Measurements from ENCODE around the gene ARL5C.
"Not testable (repeated sequence)": the region's sequence is repeated elsewhere in the genome, so short reads cannot be mapped to it uniquely, and the experiment has no call there.

ARL5C gene

GRCh38 chr17:39194089-39194984, 28.4 kb upstream of the ARL5C start:
- no peak for DNase-seq (ENCODE audit: low read depth)

- DNase-seq (ENCODE audit: low read depth): no peak
These were observed 27.4 kb upstream of the ARL5C start for GRCh38 chr17:39193346-39193745.

GRCh38 chr17:39192901-39193300, 26.9 kb upstream of the ARL5C start:
- DNase-seq (ENCODE audit: low read depth): no peak

GRCh38 chr17:39191750-39192510, 26.0 kb upstream of the ARL5C start:
- no peak for DNase-seq (ENCODE audit: low read depth)

- DNase-seq (ENCODE audit: low read depth): no peak
These were observed 21.3 kb upstream of the ARL5C start for GRCh38 chr17:39187152-39187830.

- no peak for DNase-seq (ENCODE audit: low read depth)
These were observed 20.6 kb upstream of the ARL5C start for GRCh38 chr17:39186481-39187002.

GRCh38 chr17:39183720-39184119, 17.8 kb upstream of the ARL5C start:
- DNase-seq (ENCODE audit: low read depth): no peak

- no peak for DNase-seq (ENCODE audit: low read depth)
These were observed 17.1 kb upstream of the ARL5C start for GRCh38 chr17:39183045-39183444.

- no peak for DNase-seq (ENCODE audit: low read depth)
These were observed 15.3 kb upstream of the ARL5C start for GRCh38 chr17:39181303-39181702.

- no peak for DNase-seq (ENCODE audit: low read depth)
These were observed 12.6 kb upstream of the ARL5C start for GRCh38 chr17:39178536-39178935.

GRCh38 chr17:39177256-39177655, 11.3 kb upstream of the ARL5C start:
- no peak for DNase-seq (ENCODE audit: low read depth)

GRCh38 chr17:39175695-39176093, 9.7 kb upstream of the ARL5C start:
- DNase-seq (ENCODE audit: low read depth): no peak

- peak; percentile 63 for DNase-seq (ENCODE audit: low read depth)
These were observed 9.1 kb upstream of the ARL5C start for GRCh38 chr17:39174920-39175694.

- no peak for DNase-seq (ENCODE audit: low read depth)
These were observed 7.7 kb upstream of the ARL5C start for GRCh38 chr17:39173526-39174274.

- no peak for DNase-seq (ENCODE audit: low read depth)
These were observed 7.1 kb upstream of the ARL5C start for GRCh38 chr17:39173080-39173479.

GRCh38 chr17:39171933-39172332, 6.0 kb upstream of the ARL5C start:
- no peak for DNase-seq (ENCODE audit: low read depth)

GRCh38 chr17:39170558-39170957, 4.6 kb upstream of the ARL5C start:
- no peak for DNase-seq (ENCODE audit: low read depth)

- DNase-seq (ENCODE audit: low read depth): no peak
These were observed 4.1 kb upstream of the ARL5C start for GRCh38 chr17:39170109-39170508.

GRCh38 chr17:39169518-39169917, 3.6 kb upstream of the ARL5C start:
- DNase-seq (ENCODE audit: low read depth): no peak

- no peak for DNase-seq (ENCODE audit: low read depth)
These were observed 3.1 kb upstream of the ARL5C start for GRCh38 chr17:39169101-39169500.

- not testable (repeated sequence) for DNase-seq (ENCODE audit: low read depth)
These were observed 2.5 kb upstream of the ARL5C start for GRCh38 chr17:39168503-39168902.
